T-helper 17 cell (primary cell): ENCODE data around the gene PANK4. TPM values are rescaled to one million over a fixed set of nuclear protein-coding genes. Genes with fewer than 3 reads are reported as not detected.

Source experiments
- ATAC-seq: fragments of 150-1000 bp; cut with Tn5 transposase; 2 replicates; pipeline ENCODE4 v1.10.0; 2021; ENCODE audit warnings: mild to moderate bottlenecking, moderate library complexity
- DNase-seq, 3 donors: peaks; one replicate each; pipeline versions ENCODE4 v3.0.0 to v3.0.0-alpha.2; 2020 to 2021
- H3K9me3 ChIP-seq: one replicate; pipeline ENCODE4 v1.7.0; 2013; ENCODE audit warnings: low read length, mild to moderate bottlenecking; ENCODE audit not compliant: control insufficient read depth, poor library complexity, severe bottlenecking
- H3K27ac Mint-ChIP-seq: one replicate; pipeline ENCODE4 v1.8.0; 2022; ENCODE audit warnings: mild to moderate bottlenecking, moderate library complexity, mixed read lengths
- H3K27me3 Mint-ChIP-seq: one replicate; pipeline ENCODE4 v1.8.0; 2022; ENCODE audit warnings: mixed read lengths
- H3K36me3 Mint-ChIP-seq: one replicate; pipeline ENCODE4 v1.8.0; 2022; ENCODE audit warnings: low read depth, mixed read lengths
- H3K4me1 Mint-ChIP-seq: one replicate; pipeline ENCODE4 v1.8.0; 2022; ENCODE audit warnings: mild to moderate bottlenecking, mixed read lengths
- H3K4me3 Mint-ChIP-seq: one replicate; pipeline ENCODE4 v1.8.0; 2022; ENCODE audit warnings: mild to moderate bottlenecking, moderate library complexity, mixed read lengths
- total RNA-seq, 4 donors: library from RNA in 2 of 4; stranded (reverse) in 2 of 4; gene quantifications; one replicate each; pipeline ENCODE4 v1.2.3 and lab custom pipeline; 2022 to 2026

PANK4 gene
- total RNA-seq, 2 donors from 2014 or later, result 47.9 to 53.5 TPM

DNA sequence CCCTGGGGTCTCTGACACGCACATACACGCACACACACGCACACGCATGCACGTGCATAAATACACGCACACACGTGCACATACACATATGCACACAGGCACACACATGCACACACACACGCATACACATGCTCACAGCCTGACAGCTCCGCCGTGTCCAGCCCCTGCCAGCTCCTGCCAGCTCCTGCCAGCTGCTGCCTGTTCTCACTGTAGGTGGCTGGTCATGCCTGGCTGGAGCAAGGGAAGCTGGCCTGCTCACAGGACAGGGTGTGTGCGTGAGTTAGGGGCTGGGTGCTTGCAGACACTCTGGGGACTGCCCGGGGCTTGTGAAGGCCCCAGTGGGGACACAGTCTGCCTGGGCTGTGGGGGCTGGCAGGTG is 45.4 kb downstream of the PANK4 start:
- no peak for ATAC-seq

DNA sequence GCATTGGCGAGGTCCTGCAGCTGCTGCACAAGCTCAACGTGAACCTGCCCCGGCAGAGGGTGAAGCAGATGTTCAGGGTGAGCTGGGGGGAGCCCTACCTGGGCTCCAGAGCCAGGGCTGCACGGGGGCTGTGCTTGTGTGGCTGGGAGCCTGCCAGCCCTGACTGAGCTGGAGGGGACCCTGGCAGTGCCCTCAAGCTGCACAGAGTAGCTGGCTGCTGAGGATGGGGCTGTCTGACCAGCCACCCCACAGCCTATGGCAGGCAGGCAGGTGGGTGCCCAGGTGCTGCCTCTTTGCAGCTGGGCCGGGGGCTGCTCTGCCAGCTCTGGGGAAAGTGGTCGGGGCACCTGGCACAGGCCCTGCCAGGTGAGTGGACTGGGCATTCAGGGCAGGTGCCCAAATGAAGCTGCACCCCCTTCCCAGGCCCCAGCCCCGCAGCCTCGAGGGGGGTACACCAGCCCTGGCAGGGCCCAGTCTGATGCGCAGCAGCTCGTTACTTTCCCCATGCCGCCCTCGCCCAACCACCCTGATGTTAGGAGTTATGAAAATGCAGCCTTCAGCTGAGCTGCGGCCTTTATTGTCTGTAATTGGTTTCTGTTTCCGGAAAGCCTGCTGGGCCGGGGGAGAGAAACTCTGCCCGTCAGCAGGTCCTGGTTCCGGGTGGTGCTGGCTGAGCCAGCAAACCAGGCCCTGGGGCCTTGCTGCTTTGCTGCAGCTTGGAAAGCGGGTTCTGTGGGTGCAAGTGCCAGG is 46.0 kb downstream of the PANK4 start:
- peaks cover 6% of the 10 kb centered on the region for H3K4me1 Mint-ChIP-seq
- no peaks in the 10 kb centered on the region for H3K36me3 Mint-ChIP-seq
- H3K27me3 Mint-ChIP-seq, result no peaks in the 10 kb centered on the region
- no peak overlapping the region for H3K4me3 Mint-ChIP-seq
- no peak for ATAC-seq
- no peaks in the 10 kb centered on the region for H3K9me3 ChIP-seq
- H3K27ac Mint-ChIP-seq, result no peak overlapping the region
- no peak for DNase-seq

More for the DNA sequence above, 45.4 kb downstream of the PANK4 start:
- Mint-ChIP-seq H3K27me3 (no peaks in the 10 kb centered on the region), H3K36me3 (no peaks in the 10 kb centered on the region), H3K4me1 (peaks cover 6% of the 10 kb centered on the region), H3K4me3 (no peak overlapping the region), H3K27ac (no peak overlapping the region)
- no peaks in the 10 kb centered on the region for H3K9me3 ChIP-seq
- no peak for DNase-seq

DNA sequence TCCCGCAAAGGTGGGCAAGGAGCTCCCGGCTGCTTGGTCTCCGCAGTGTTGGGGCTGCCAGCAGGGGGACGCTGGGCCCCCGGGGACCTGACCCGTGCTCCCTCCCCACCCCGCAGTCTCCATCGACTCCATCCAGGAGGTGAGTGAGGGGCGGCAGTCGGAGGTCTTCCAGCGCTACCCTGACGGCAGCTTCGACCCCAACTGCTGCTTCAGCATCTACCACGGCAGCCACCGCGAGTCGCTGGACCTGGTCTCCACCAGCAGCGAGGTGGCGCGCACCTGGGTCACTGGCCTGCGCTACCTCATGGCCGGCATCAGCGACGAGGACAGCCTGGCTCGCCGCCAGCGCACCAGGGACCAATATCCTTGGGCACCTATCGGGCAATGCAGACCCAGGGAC is 46.8 kb downstream of the PANK4 start:
- H3K4me3 Mint-ChIP-seq, result no peak overlapping the region
- no peak overlapping the region for H3K27ac Mint-ChIP-seq
- no peak for DNase-seq
- ATAC-seq, result no peak
- peaks cover 3% of the 10 kb centered on the region for H3K4me1 Mint-ChIP-seq
- no peaks in the 10 kb centered on the region for H3K9me3 ChIP-seq
- H3K36me3 Mint-ChIP-seq, result no peaks in the 10 kb centered on the region
- no peaks in the 10 kb centered on the region for H3K27me3 Mint-ChIP-seq

DNA sequence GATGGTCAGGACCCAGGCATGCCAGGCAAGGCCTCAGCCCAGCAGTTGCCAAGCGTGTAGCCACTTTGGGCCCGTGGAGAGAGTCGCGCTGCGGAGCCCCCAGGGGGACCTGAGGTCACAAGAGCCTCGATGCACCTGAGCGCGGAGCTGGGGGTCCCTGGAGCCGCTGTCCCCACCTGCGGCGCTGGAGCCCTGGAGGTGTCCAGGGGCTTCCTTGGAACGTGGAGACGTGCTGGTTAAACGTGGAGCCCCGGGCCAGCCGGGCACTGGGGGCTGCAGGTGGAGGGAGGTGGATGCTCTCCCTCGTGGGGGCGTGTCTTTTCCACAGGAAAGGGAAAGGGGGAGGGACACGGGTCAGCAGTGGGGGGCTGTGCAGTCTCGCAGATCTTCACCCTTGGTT is 47.2 kb downstream of the PANK4 start:
- Mint-ChIP-seq H3K4me3 (no peak overlapping the region), H3K27ac (no peak overlapping the region), H3K4me1 (peaks cover 3% of the 10 kb centered on the region), H3K36me3 (no peaks in the 10 kb centered on the region), H3K27me3 (no peaks in the 10 kb centered on the region)
- H3K9me3 ChIP-seq, result no peaks in the 10 kb centered on the region
- no peak for DNase-seq
- ATAC-seq, result no peak

DNA sequence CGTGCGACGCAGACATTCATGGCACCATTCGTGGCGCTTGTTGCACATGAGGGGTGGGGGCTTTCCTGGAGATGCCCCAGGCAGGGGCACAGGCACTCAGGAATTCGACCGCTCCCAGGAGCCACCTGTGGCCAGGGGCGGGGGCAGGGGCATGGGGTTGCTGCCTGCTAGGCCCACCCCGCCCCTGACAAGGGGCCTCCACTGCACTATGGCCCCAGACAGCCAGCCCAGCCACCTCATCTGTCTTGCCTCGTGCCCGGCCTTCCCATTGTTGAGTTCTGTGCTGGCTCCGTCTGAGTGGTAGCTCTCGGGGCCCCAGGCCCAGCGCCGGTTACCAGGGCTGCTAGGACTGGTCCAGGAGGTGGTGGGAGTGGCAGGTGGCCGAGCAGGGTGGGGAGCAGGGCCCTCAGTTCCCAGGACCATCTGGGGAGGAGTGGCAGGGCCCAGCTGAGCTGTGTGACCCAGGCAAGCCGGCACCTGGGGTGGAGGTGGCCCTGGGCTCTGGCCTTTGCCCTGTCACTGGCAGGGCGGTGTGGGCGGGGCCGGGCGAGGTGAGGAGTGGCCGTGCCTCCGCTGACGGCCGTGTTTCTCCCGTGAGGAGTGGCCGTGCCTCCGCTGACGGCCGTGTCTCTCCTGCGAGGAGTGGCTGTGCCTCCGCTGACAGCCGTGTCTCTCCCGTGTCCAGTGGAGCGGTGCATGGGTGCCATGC is 48.5 kb downstream of the PANK4 start:
- no peak for ATAC-seq
- no peak for DNase-seq
- Mint-ChIP-seq H3K27ac (no peak overlapping the region), H3K36me3 (no peaks in the 10 kb centered on the region), H3K27me3 (no peaks in the 10 kb centered on the region), H3K4me3 (no peak overlapping the region), H3K4me1 (no peaks in the 10 kb centered on the region)
- H3K9me3 ChIP-seq, result no peaks in the 10 kb centered on the region

DNA sequence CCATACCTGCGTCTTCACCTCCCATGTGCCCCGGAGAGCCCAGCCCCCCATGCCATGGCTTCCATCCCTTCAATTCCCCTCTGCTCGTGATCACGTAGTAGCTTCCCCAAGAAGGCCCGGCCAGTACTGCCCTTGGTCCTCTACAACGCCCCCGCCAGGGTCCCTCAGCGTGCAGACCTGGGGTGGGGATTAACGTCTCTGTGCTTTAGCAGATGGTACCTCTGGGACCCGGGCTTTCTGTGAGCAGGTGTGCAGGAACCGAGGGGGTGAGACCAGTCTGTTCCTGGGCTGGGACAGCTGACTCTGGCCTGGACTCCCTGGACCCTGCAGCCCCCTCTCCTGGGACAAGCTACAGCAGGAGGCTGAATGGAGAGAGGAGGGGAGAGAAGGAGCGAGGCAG is 49.1 kb downstream of the PANK4 start:
- H3K36me3 Mint-ChIP-seq, result no peaks in the 10 kb centered on the region

DNA sequence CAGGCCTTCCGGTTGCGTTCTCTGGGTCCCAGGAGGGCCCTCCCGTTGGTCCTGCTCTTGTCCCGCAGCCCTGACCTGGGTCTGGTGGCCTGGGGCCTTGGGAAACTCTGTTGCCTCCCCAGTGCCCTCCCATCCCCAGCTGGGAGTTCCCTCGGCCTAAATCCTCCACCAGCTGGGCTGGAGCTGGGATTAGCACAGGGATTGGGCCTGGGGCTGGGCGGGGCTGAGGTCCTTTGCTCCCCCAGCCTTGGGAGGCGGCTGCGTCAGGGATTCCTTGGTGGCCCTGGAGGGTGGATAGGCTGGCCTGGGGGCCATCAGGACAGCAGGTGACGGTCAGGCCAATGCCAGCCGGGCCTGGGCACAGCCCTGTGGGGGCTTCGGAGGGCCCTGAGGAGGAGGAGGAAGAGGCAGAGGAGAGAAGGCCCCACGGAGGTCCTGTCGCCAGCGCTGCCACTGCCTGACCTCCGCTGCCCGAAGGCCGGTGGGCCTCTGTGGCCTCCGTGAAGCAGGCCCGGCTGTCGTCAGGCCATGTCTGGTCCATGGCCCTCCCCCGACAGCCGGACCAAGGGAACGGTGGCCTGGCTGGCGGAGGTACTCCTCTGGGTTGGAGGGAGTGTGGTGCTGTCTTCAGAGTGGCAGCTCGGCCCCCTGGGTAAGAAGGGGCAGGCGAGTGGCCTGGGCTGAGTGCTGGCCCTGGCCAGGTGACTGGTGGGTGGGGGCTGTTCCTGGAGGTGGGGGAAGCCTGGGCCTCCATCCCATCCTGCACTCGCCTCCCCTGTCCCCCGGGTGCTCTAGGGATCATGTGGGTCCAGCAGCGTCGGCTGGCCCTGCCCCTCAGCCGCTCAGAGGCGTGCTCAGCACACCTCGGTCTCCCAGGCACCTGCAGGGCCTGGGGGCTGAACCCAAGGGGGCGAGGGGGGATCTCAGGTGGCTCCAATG is 50.1 kb downstream of the PANK4 start, which contains the start of gene PLCH2:
Gene PLCH2 (plus strand): TSS at position 229 of the 939 bp plus-strand sequence. CDS start 300 bp downstream, at position 529.
- Mint-ChIP-seq H3K4me1 (no peaks in the 10 kb centered on the region), H3K4me3 (no peak within 1 kb of the TSS), H3K27ac (no peak within 1 kb of the TSS), H3K27me3 (no peaks in the 10 kb centered on the region), H3K36me3 (no peaks in the 10 kb centered on the region)
- ATAC-seq, result no peak
- DNase-seq, result no peak
- no peaks in the 10 kb centered on the region for H3K9me3 ChIP-seq

More for the DNA sequence above, 49.1 kb downstream of the PANK4 start:
- no peak overlapping the region for H3K4me3 Mint-ChIP-seq
- DNase-seq, result no peak
- no peak overlapping the region for H3K27ac Mint-ChIP-seq
- H3K4me1 Mint-ChIP-seq, result no peaks in the 10 kb centered on the region
- no peaks in the 10 kb centered on the region for H3K9me3 ChIP-seq
- ATAC-seq, result no peak
- H3K27me3 Mint-ChIP-seq, result no peaks in the 10 kb centered on the region

DNA sequence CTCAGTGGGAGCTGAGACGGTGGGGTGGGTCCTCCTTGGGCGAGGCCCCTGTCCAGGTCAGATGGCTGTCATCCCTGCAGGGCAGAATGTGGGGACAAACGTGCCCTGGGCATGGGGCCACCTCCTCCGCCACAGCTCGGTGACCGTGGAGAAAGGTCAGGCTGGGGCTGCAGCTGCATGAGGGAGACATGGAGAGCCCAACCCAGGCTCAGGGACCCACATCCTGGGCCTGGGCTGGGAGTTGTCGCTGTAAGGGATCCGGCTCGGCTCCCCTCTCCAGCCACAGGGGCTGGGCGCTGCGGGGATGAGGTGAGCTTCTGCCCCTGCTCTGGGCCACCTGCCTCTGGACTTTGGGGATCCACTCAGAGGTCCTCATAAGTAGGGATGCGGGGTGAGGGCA is 50.8 kb downstream of the PANK4 start:
- H3K4me3 Mint-ChIP-seq, result no peak overlapping the region
- H3K36me3 Mint-ChIP-seq, result no peaks in the 10 kb centered on the region
- no peaks in the 10 kb centered on the region for H3K4me1 Mint-ChIP-seq
- no peaks in the 10 kb centered on the region for H3K9me3 ChIP-seq
- no peak for ATAC-seq
- no peak for DNase-seq
- H3K27ac Mint-ChIP-seq, result no peak overlapping the region
- no peaks in the 10 kb centered on the region for H3K27me3 Mint-ChIP-seq

DNA sequence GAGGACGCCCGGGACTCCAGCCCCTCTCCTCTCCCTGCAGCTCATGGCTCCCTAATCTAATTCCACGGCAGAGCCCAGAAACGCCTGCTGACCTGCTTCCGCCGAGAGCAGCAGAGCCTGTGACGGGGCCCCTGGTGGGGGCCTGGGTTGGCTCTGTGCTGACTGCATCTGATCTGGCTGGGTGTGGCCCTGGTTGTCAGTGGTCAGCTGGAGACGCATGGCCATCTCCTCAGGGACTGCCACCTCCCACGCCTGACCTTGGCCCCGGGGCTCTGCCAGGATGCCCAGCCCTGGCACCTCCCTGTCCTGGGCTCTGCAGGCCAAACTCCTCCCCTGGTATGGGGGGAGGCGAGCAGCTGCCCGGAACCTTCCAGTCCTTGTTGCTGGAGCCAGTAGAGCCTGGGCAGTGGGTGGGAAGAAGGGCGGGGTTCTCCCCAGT is 51.4 kb downstream of the PANK4 start:
- DNase-seq, result no peak
- ATAC-seq, result no peak
- H3K4me3 Mint-ChIP-seq, result no peak overlapping the region
- no peaks in the 10 kb centered on the region for H3K9me3 ChIP-seq
- H3K4me1 Mint-ChIP-seq, result no peaks in the 10 kb centered on the region
- no peaks in the 10 kb centered on the region for H3K36me3 Mint-ChIP-seq
- no peak overlapping the region for H3K27ac Mint-ChIP-seq
- no peaks in the 10 kb centered on the region for H3K27me3 Mint-ChIP-seq

DNA sequence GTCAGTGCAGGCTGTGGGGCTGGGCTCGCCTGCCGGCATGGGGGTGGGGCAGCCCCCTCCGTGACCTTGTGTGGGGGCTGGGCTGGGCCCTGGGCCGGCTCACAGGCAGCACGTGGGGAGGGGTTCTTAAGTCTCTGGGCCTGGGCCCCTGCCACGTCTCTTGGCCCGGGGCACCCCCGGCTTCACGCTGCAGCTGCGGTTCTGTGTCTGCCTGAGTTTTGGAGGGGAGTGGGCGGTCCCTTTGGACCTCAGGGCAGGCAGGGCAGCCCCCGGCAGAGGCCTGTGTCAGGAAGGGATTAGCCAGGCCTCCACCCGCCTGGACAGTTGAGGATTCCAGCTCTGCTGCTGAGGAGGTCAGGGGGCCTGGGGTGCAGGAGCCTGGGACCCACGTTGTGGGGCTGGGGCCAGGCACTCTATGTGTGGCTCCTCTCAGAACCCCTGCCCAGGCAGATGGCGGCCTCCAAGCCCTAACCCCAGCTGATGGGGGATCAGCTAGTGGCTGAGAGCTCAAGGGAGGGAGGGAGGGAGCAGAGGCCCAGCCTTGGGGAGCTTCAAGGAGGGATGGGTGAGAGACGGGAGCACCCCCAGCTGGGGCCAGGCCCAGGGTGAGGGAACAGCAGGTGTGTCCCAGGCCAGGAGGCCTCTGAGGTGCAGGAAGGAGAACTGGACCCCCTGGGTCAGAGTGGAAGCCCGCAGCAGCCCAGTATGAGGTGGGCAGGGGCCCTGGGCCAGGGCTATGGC is 52.1 kb downstream of the PANK4 start:
- no peaks in the 10 kb centered on the region for H3K36me3 Mint-ChIP-seq
- ATAC-seq, result no peak
- DNase-seq, result no peak
- no peak overlapping the region for H3K4me3 Mint-ChIP-seq
- no peaks in the 10 kb centered on the region for H3K4me1 Mint-ChIP-seq
- H3K9me3 ChIP-seq, result no peaks in the 10 kb centered on the region
- no peaks in the 10 kb centered on the region for H3K27me3 Mint-ChIP-seq
- H3K27ac Mint-ChIP-seq, result no peak overlapping the region

DNA sequence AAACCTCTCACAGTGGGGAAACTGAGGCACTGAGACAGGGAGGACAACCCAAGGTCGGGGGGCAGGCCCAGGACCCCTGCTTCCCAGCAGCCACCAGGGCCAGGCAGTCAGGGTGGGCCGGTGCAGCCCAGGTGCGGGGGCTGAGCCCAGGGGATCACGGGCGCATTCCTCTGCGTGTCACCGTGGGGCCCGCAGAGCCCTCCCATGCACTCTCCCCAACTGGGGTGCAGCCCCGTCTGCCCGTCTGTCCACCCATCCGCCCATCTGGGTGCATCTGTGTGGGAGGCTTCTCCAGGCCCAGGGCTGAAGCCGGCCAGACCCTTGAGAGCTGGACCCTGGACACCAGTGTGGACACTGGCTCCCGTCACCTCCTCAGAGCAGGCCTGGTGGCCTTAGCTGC is 53.2 kb downstream of the PANK4 start:
- no peaks in the 10 kb centered on the region for H3K27me3 Mint-ChIP-seq

DNA sequence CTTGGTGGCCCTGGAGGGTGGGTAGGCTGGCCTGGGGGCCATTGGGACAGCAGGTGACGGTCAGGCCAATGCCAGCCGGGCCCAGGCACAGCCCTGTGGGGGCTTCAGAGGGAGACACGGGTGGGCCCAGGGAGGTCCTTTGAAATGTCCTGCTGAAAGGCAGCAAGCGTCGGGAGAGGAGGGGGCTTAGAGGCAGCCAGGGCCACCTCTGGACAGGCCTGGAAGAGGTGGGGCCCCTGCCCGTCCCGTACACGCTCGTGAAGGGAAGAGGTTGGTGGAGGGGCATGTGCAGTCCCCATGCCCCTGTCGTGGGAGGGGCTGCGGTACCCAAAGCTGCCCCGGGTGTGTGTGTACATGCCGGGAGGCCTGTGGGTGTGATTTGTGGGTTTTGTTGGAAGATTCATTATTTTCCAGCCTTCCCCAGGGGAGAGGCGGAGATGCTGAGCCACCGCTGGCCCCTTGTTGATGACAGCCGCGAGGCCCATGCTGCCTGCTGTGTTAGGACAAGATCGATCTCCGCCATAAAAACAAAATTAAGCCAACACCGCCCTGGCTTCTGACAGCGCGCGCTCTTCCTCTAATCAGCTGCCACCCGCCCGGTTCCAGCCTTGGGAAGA is 53.7 kb downstream of the PANK4 start:
- H3K36me3 Mint-ChIP-seq, result no peaks in the 10 kb centered on the region
- no peaks in the 10 kb centered on the region for H3K27me3 Mint-ChIP-seq
- ATAC-seq (no peak), DNase-seq (no peak)
- H3K9me3 ChIP-seq, result no peaks in the 10 kb centered on the region
- H3K27ac Mint-ChIP-seq, result no peak overlapping the region
- H3K4me3 Mint-ChIP-seq, result no peak overlapping the region
- no peaks in the 10 kb centered on the region for H3K4me1 Mint-ChIP-seq

More for the DNA sequence above, 53.2 kb downstream of the PANK4 start:
- H3K9me3 ChIP-seq, result no peaks in the 10 kb centered on the region
- no peaks in the 10 kb centered on the region for H3K36me3 Mint-ChIP-seq
- no peaks in the 10 kb centered on the region for H3K4me1 Mint-ChIP-seq
- H3K4me3 Mint-ChIP-seq, result no peak overlapping the region
- H3K27ac Mint-ChIP-seq, result no peak overlapping the region
- ATAC-seq (no peak), DNase-seq (no peak)
